SK-N-SH treated with all-trans-retinoic acid at 6 μM for 48 hours (cell line): ENCODE results near the gene CASKIN1.

ENCODE experiments used
- ATAC-seq: fragments of 200-7000 bp; cut with Tn5 transposase; 3 replicates; pipeline ENCODE4 v1.9.1; 2020; ENCODE audit warnings: mild to moderate bottlenecking, moderate library complexity
- BACH2 ChIP-seq: fragments of 250-450 bp; sonication (Bioruptor Pico); IDR thresholded peaks from 2 replicates; pipeline ENCODE4 v1.9.0; 2021; ENCODE audit warnings: mild to moderate bottlenecking, borderline replicate concordance
- ESRRG ChIP-seq: fragments of 250-450 bp; sonication (Bioruptor Pico); IDR thresholded peaks from 2 replicates; pipeline ENCODE4 v1.6.1; 2021; ENCODE audit warnings: mild to moderate bottlenecking
- GLIS3 ChIP-seq: fragments of 250-450 bp; sonication (Bioruptor Pico); IDR thresholded peaks from 2 replicates; pipeline ENCODE4 v1.5.0; 2020; ENCODE audit warnings: mild to moderate bottlenecking, moderate library complexity
- ISL1 ChIP-seq: fragments of 250-450 bp; sonication (Bioruptor Pico); IDR thresholded peaks from 2 replicates; pipeline ENCODE4 v2.1.2; 2022; ENCODE audit warnings: mild to moderate bottlenecking, moderate library complexity
- OSR1 ChIP-seq: fragments of 250-450 bp; sonication (Bioruptor Pico); IDR thresholded peaks from 2 replicates; pipeline ENCODE4 v1.8.0; 2022; ENCODE audit warnings: moderate library complexity, mild to moderate bottlenecking, inconsistent platforms
- PPARA ChIP-seq: fragments of 250-450 bp; sonication (Bioruptor Pico); IDR thresholded peaks from 2 replicates; pipeline ENCODE4 v1.5.0; 2020; ENCODE audit warnings: mild to moderate bottlenecking, borderline replicate concordance
- RARB ChIP-seq: fragments of 250-450 bp; sonication (Bioruptor Pico); IDR thresholded peaks from 2 replicates; pipeline ENCODE4 v1.8.0; 2021; ENCODE audit warnings: mild to moderate bottlenecking, moderate library complexity
- SNAI2 ChIP-seq: fragments of 250-450 bp; sonication (Bioruptor Pico); IDR thresholded peaks from 2 replicates; pipeline ENCODE4 v1.5.0; 2020; ENCODE audit warnings: mild to moderate bottlenecking, moderate library complexity
- TOX ChIP-seq: fragments of 250-450 bp; sonication (Bioruptor Pico); IDR thresholded peaks from 2 replicates; pipeline ENCODE4 v1.8.0; 2021; ENCODE audit warnings: mild to moderate bottlenecking, moderate library complexity, borderline replicate concordance
- ZFP3 ChIP-seq: fragments of 250-450 bp; sonication (Bioruptor Pico); IDR thresholded peaks from 2 replicates; pipeline ENCODE4 v1.5.0; 2020; ENCODE audit warnings: mild to moderate bottlenecking, moderate library complexity
- ZFP30 ChIP-seq: fragments of 450-650 bp; formaldehyde crosslinking; IDR thresholded peaks from 2 replicates; pipeline ENCODE4 v1.5.0; 2022; ENCODE audit warnings: mild to moderate bottlenecking, moderate library complexity
- ZNF70 ChIP-seq: fragments of 450-650 bp; formaldehyde crosslinking; IDR thresholded peaks from 2 replicates; pipeline ENCODE4 v1.5.0; 2020; ENCODE audit warnings: mild to moderate bottlenecking, moderate library complexity
- TF ChIP-seq, protein P1 (sequence below): fragments of 250-450 bp; sonication (Bioruptor Pico); IDR thresholded peaks from 2 replicates; pipeline ENCODE4 v1.5.0; 2020; ENCODE audit warnings: mild to moderate bottlenecking, moderate library complexity
- TF ChIP-seq, protein P2 (sequence below): fragments of 250-450 bp; sonication (Bioruptor Pico); IDR thresholded peaks from 2 replicates; pipeline ENCODE4 v1.8.0; 2020; ENCODE audit warnings: mild to moderate bottlenecking, moderate library complexity, borderline replicate concordance
- TF ChIP-seq, protein P3 (sequence below): fragments of 250-450 bp; sonication (Bioruptor Pico); IDR thresholded peaks from 2 replicates; pipeline ENCODE4 v1.8.0; 2021; ENCODE audit warnings: low read depth, mild to moderate bottlenecking, moderate library complexity, borderline replicate concordance

CASKIN1 gene

DNA sequence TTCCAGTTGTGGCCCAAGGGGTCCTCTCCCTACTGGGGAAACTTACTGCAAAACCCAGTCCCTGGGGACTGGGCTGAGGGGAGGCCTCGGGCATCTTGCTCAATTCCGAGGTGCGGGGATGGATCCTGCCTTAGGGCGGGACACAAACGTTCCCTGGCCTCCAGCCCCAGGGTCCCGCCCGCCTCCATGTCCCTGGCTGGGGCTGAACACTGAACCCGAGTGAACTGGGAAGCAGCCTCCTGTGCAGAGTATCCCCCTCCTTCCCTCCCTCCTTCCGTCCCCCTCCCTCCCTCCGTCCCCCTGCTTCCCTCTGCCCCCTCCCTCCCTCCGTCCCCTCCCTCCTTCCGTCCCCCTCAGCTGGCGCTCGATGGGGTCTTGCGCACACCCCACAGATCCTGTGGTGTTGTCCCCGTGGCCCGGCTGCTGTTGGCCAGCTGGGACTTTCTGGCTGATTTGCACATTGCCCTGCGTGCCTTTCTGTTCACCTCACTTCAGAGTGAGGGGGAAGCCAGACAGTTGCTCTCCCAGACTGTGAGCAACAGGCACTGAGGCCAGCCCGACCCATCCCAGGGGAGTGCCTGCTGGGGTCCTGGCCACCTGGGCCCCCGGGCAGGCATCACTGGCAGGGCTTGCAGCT, 35.4 kb downstream of the CASKIN1 start (continued):
- TF ChIP-seq, protein P1, sequence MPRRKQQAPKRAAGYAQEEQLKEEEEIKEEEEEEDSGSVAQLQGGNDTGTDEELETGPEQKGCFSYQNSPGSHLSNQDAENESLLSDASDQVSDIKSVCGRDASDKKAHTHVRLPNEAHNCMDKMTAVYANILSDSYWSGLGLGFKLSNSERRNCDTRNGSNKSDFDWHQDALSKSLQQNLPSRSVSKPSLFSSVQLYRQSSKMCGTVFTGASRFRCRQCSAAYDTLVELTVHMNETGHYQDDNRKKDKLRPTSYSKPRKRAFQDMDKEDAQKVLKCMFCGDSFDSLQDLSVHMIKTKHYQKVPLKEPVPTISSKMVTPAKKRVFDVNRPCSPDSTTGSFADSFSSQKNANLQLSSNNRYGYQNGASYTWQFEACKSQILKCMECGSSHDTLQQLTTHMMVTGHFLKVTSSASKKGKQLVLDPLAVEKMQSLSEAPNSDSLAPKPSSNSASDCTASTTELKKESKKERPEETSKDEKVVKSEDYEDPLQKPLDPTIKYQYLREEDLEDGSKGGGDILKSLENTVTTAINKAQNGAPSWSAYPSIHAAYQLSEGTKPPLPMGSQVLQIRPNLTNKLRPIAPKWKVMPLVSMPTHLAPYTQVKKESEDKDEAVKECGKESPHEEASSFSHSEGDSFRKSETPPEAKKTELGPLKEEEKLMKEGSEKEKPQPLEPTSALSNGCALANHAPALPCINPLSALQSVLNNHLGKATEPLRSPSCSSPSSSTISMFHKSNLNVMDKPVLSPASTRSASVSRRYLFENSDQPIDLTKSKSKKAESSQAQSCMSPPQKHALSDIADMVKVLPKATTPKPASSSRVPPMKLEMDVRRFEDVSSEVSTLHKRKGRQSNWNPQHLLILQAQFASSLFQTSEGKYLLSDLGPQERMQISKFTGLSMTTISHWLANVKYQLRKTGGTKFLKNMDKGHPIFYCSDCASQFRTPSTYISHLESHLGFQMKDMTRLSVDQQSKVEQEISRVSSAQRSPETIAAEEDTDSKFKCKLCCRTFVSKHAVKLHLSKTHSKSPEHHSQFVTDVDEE (CRISPR knock-in tag), result no peak
- TF ChIP-seq, protein P2, sequence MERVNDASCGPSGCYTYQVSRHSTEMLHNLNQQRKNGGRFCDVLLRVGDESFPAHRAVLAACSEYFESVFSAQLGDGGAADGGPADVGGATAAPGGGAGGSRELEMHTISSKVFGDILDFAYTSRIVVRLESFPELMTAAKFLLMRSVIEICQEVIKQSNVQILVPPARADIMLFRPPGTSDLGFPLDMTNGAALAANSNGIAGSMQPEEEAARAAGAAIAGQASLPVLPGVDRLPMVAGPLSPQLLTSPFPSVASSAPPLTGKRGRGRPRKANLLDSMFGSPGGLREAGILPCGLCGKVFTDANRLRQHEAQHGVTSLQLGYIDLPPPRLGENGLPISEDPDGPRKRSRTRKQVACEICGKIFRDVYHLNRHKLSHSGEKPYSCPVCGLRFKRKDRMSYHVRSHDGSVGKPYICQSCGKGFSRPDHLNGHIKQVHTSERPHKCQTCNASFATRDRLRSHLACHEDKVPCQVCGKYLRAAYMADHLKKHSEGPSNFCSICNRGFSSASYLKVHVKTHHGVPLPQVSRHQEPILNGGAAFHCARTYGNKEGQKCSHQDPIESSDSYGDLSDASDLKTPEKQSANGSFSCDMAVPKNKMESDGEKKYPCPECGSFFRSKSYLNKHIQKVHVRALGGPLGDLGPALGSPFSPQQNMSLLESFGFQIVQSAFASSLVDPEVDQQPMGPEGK (CRISPR knock-in tag), result no peak
- no peak for TF ChIP-seq RARB
- no peak for TF ChIP-seq SNAI2

DNA sequence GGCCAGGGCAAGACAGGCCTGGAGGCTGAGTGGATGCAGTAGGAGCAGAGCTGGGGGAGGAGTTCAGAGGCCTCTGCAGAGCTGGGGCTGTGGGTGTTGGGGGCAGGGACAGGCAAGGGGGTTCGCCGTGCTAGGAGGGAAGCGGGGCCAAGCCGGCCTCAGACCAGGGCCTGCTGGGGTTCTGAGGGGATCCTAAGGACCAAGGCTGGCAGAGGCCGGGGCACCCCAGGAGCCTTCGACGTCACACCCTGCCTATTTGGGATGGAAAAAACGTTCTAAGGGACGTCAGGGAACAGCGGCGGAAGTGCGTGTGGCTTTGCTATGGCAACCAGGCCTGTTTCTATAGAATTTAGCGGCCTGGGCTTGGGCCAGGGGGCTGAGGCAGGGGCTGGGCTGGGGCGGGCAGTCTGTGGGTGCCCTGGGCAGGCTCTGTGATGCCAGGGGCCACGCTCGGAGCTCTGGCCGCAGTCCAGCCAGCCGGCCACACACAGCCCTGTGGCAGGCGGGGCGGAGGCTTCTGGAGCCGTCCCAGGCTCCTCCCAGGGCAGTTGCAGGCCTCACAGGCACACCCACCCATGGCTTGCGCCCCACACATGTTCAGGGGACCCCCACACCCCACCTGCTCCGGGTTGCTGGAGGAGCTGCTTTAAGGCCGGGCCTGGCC, 37.1 kb downstream of the CASKIN1 start:
- TF ChIP-seq, protein P1 (CRISPR knock-in tag), result no peak
- TF ChIP-seq ZFP30 (CRISPR knock-in tag) (no peak), RARB (no peak), ESRRG (CRISPR knock-in tag) (no peak), ISL1 (CRISPR knock-in tag) (no peak), BACH2 (CRISPR knock-in tag) (no peak), TOX (CRISPR knock-in tag) (no peak), ZFP3 (CRISPR knock-in tag) (no peak), GLIS3 (CRISPR knock-in tag) (no peak), ZNF70 (no peak), PPARA (CRISPR knock-in tag) (no peak)
- TF ChIP-seq, protein P3, sequence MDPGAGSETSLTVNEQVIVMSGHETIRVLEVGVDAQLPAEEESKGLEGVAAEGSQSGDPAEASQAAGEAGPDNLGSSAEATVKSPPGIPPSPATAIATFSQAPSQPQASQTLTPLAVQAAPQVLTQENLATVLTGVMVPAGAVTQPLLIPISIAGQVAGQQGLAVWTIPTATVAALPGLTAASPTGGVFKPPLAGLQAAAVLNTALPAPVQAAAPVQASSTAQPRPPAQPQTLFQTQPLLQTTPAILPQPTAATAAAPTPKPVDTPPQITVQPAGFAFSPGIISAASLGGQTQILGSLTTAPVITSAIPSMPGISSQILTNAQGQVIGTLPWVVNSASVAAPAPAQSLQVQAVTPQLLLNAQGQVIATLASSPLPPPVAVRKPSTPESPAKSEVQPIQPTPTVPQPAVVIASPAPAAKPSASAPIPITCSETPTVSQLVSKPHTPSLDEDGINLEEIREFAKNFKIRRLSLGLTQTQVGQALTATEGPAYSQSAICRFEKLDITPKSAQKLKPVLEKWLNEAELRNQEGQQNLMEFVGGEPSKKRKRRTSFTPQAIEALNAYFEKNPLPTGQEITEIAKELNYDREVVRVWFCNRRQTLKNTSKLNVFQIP, result no peak
- ATAC-seq, result no peak

DNA sequence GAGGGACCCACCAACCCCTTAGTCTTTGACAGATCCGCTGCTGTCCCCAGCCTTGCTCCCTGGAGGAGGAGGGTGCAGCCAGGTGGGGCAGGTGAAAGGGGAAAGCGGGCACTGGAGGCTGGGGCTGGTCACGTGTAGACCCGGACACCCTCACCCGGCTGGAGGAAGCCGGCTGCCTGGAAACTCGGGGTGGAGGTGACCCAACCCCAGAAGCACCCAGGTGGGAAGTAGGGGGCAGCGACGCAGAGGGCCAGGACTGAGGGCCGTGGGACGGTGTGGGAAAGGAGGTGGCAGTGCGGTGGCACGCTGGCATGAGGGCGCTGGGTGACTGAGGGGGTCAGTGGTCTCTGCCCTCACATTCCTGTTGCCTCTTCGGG, 38.2 kb downstream of the CASKIN1 start:
- no peak for TF ChIP-seq OSR1 (CRISPR knock-in tag)
- TF ChIP-seq, protein P2 (CRISPR knock-in tag), result no peak

More for the DNA sequence above, 38.2 kb downstream of the CASKIN1 start:
- no peak for ATAC-seq
